ENCODE results near the gene CNTN6. TPM values are rescaled to one million over a fixed set of nuclear protein-coding genes. Genes with fewer than 3 reads are reported as not detected.

The CNTN6 gene
- total and polyA plus RNA-seq, 12 donors: 2.4 to 14.9 (median 8.6) TPM

DNA sequence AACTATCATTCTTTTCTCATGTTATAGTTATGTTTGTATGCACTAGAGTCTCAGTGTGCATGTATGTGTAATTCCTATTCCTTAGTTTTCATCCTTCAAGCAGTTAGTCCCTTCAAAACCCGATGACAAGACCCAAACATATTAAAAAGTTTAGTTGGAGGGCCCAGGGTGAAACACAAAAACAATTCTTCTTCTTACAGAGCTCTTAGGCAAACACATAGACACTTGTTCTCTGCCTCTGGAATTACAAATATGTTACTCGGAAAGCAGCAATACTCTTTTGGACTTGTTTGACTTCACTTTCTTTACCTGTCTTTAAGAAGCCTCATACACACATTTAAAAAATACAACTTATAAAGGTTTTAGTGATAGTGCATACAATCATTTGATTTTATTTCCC, 763 bp upstream of the CNTN6 start:
- H3K4me1 ChIP-seq (replicated peaks in 1 of 2): peaks cover 0 to 16% of the 10 kb centered on the region in 2 donors
- H3K36me3 ChIP-seq (replicated peaks in 1 of 2): no peaks in the 10 kb centered on the region
- H3K9me3 ChIP-seq (replicated peaks in 1 of 3): peaks cover 0 to 9% (median 0%) of the 10 kb centered on the region in 3 donors
- DNase-seq: no peak
- peak overlapping the region; percentile 1 to 57 (median 34) for H3K27ac ChIP-seq
- no peaks in the 10 kb centered on the region for H3K27me3 ChIP-seq
- 63 to 78% (median 70%) methylated on average over 2 of the region's 2 CpGs for WGBS, 4 donors
- peak overlapping the region in 1 of 4 donors; percentile 45 for H3K4me3 ChIP-seq
- intact Hi-C loops (cut with DNase I): no loop called here
- TF ChIP-seq, protein P1, sequence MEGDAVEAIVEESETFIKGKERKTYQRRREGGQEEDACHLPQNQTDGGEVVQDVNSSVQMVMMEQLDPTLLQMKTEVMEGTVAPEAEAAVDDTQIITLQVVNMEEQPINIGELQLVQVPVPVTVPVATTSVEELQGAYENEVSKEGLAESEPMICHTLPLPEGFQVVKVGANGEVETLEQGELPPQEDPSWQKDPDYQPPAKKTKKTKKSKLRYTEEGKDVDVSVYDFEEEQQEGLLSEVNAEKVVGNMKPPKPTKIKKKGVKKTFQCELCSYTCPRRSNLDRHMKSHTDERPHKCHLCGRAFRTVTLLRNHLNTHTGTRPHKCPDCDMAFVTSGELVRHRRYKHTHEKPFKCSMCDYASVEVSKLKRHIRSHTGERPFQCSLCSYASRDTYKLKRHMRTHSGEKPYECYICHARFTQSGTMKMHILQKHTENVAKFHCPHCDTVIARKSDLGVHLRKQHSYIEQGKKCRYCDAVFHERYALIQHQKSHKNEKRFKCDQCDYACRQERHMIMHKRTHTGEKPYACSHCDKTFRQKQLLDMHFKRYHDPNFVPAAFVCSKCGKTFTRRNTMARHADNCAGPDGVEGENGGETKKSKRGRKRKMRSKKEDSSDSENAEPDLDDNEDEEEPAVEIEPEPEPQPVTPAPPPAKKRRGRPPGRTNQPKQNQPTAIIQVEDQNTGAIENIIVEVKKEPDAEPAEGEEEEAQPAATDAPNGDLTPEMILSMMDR (IDR thresholded peaks at IDR 0.05): no peak
- TF ChIP-seq POLR2A (IDR thresholded peaks at IDR 0.05): no peak

DNA sequence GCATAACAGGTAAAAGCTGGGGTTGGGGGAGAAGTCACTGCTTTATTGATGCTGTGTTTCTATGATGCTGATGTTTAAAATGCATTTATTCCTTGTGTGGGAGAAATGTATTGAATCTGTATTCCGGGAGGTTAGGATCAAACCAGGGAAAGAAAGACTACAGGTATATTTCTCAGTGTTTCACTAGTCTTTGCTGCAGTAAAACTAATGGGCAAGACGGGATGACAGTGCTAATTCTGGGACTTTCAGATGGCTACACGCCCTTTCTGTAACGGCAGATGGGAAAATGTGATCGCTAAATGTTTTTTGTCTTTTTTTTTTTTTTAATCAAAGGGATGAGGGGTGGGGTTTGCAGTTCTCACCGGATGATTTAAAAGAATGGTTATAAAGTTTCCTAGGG, 393 bp downstream of the CNTN6 start:
- H3K27ac ChIP-seq: peak overlapping the region in 3 of 5 donors; percentile 34 to 57 (median 56)
- H3K4me1 ChIP-seq (replicated peaks in 1 of 2): peaks cover 0 to 9% of the 10 kb centered on the region in 2 donors
- peaks cover 0 to 9% (median 0%) of the 10 kb centered on the region in 3 donors for H3K9me3 ChIP-seq (replicated peaks in 1 of 3)
- no peaks in the 10 kb centered on the region for H3K36me3 ChIP-seq (replicated peaks in 1 of 2)
- H3K27me3 ChIP-seq: no peaks in the 10 kb centered on the region
- TF ChIP-seq, protein P1 (IDR thresholded peaks at IDR 0.05): no peak
- TF ChIP-seq POLR2A (IDR thresholded peaks at IDR 0.05): no peak
- 37 to 58% (median 48%) methylated on average over 6 of the region's 6 CpGs for WGBS, 4 donors
- DNase-seq: no peak
- intact Hi-C loops (cut with DNase I): no loop called here
- H3K4me3 ChIP-seq: peak overlapping the region in 2 of 4 donors; percentile 40 to 45

DNA sequence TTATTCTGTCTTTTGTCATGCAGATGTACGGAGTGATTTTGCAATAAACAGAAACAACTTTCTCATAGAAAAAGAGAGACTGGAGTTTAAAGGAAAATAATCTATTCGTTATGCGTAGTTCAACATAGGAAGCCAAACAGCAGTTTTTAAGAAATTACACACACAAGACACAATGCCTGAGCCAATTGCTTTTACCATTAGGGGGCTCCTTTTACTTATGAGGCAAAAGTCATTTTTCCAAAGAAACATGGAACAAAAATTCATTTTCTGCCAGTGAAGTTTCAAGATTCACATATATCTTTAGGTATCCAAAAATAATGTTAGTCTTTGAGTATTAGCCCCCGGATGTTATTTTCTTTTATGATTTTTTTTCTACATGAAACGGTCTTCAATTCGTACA, 10.7 kb downstream of the CNTN6 start:
- H3K27me3 ChIP-seq: no peaks in the 10 kb centered on the region
- intact Hi-C loops (cut with DNase I): no loop called here
- no peaks in the 10 kb centered on the region for H3K9me3 ChIP-seq (replicated peaks in 1 of 3)
- H3K4me1 ChIP-seq (replicated peaks in 1 of 2): no peaks in the 10 kb centered on the region
- no peak for TF ChIP-seq POLR2A (IDR thresholded peaks at IDR 0.05)
- TF ChIP-seq, protein P1 (IDR thresholded peaks at IDR 0.05): peak in 2 of 6 experiments; percentile 6 to 15
- H3K27ac ChIP-seq: no peak overlapping the region
- no peak for DNase-seq
- H3K4me3 ChIP-seq: no peak overlapping the region
- H3K36me3 ChIP-seq (replicated peaks in 1 of 2): no peaks in the 10 kb centered on the region
- WGBS, 4 donors: 73 to 83% (median 81%) methylated on average over 6 of the region's 6 CpGs

DNA sequence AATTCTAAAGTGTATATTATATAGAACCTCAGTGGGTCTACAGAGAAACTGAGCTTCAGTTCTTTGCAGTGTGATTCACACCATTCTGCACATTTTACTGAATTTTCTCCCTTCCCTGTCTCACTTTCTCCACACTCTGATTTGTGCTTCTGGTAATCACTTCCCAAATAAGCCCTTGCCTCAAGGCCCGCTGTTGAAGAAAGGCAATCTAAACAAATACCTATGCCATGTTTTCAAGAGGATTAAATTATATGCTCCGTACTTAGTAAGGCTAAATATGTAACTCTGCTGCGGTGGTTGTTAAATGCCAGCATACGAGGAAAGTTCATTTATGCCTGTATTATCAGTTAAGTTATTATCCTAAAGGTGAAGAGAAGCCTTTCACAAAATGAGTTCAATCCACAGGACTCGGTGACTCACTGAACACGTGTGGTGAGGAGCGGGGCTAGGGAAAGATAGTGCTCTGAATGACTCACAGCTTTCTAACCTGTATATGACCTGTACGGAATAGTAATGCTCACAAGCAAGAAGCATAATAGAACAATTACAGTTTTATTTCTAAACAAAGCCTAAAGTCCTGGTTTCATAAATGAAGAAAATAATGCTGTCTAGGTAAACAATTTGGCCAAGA, 25.1 kb downstream of the CNTN6 start:
- no peaks in the 10 kb centered on the region for H3K36me3 ChIP-seq (replicated peaks in 1 of 2)
- H3K4me1 ChIP-seq (replicated peaks in 1 of 2): peaks cover 8 to 12% of the 10 kb centered on the region in 2 donors
- TF ChIP-seq, protein P1 (IDR thresholded peaks at IDR 0.05): no peak
- peak; percentile 52 to 82 (median 74) for DNase-seq
- H3K27ac ChIP-seq: peak overlapping the region in 2 of 5 donors; percentile 24 to 43
- H3K4me3 ChIP-seq: no peak overlapping the region
- intact Hi-C loops (cut with DNase I): no loop called here
- 57 to 62% (median 59%) methylated on average over 8 of the region's 8 CpGs for WGBS, 4 donors
- H3K27me3 ChIP-seq: no peaks in the 10 kb centered on the region
- H3K9me3 ChIP-seq (replicated peaks in 1 of 3): no peaks in the 10 kb centered on the region

Data from adrenal gland (tissue), 12 donors.